K562 (cell line): ENCODE results near the gene GARRE1. TPM values are rescaled to one million over a fixed set of nuclear protein-coding genes. Genes with fewer than 3 reads are reported as not detected.
A peak's percentile ranks its signal among the peaks of the same experiment; 100 is the strongest.

Experiments
- ARID1B ChIP-seq: fragments of 450-650 bp; IDR thresholded peaks from 2 replicates; pipeline ENCODE4 v1.6.1; 2016; ENCODE audit warnings: antibody characterized with exemption, mild to moderate bottlenecking, inconsistent platforms
- ARID3A ChIP-seq: IDR thresholded peaks from 2 replicates; pipeline ENCODE4 v1.6.1; 2012; ENCODE audit warnings: low read depth, low read length, improper control_type of control experiment, borderline replicate concordance
- CC2D1A ChIP-seq: fragments of 450-650 bp; IDR thresholded peaks from 2 replicates; pipeline ENCODE4 v1.6.1; 2017; ENCODE audit warnings: mild to moderate bottlenecking
- EZH2 ChIP-seq: IDR thresholded peaks from 2 replicates; pipeline ENCODE4 v1.6.1; 2012; ENCODE audit warnings: low read depth, mild to moderate bottlenecking, inconsistent platforms, low read length, borderline replicate concordance
- FOXA3 ChIP-seq, 2 experiments: fragments of 450-650 bp in 1 of 2; sonication (generic) in 1 of 2; formaldehyde crosslinking; IDR thresholded peaks in 1 of 2; conservative IDR thresholded peaks in 1 of 2; 2 replicates each; pipeline versions ENCODE4 v1.4.0 to v1.8.0; 2020 to 2022; ENCODE audit warnings: mild to moderate bottlenecking in 2 of 2, missing genetic modification reagents in 1 of 2
- GATAD2B ChIP-seq: fragments of 450-650 bp; IDR thresholded peaks from 2 replicates; pipeline ENCODE4 v1.6.1; 2017; ENCODE audit warnings: mild to moderate bottlenecking, borderline replicate concordance
- HDAC1 ChIP-seq, 2 experiments: fragments of 450-650 bp; IDR thresholded peaks; 2 replicates each; pipeline ENCODE4 v1.6.1; 2016 to 2017; ENCODE audit warnings: inconsistent platforms in 1 of 2, mild to moderate bottlenecking in 1 of 2, moderate library complexity in 1 of 2
- HDAC6 ChIP-seq: IDR thresholded peaks from 2 replicates; pipeline ENCODE4 v1.6.1; 2012; ENCODE audit warnings: low read depth, mild to moderate bottlenecking, control low read depth, inconsistent platforms, low read length, moderate library complexity
- MAFF ChIP-seq: IDR thresholded peaks from 2 replicates; pipeline ENCODE4 v1.6.1; 2012; ENCODE audit warnings: low read length, improper control_type of control experiment
- NFIC ChIP-seq: fragments of 450-650 bp; IDR thresholded peaks from 2 replicates; pipeline ENCODE4 v1.6.1; 2017; ENCODE audit warnings: mild to moderate bottlenecking, inconsistent platforms
- POLR2G ChIP-seq: fragments of 200-400 bp; formaldehyde crosslinking; IDR thresholded peaks from 2 replicates; pipeline ENCODE4 v1.6.1; 2017; ENCODE audit warnings: low read depth, mild to moderate bottlenecking, antibody characterized with exemption, low read length, moderate library complexity
- RB1 ChIP-seq: fragments of 450-650 bp; IDR thresholded peaks from 2 replicates; pipeline ENCODE4 v1.6.1; 2017; ENCODE audit warnings: low read depth, mild to moderate bottlenecking
- SIN3B ChIP-seq: fragments of 450-650 bp; IDR thresholded peaks from 2 replicates; pipeline ENCODE4 v1.6.1; 2017; ENCODE audit warnings: low read depth, mild to moderate bottlenecking, moderate library complexity
- ZNF124 ChIP-seq: sonication (generic); formaldehyde crosslinking; IDR thresholded peaks from 2 replicates; pipeline ENCODE4 v1.8.1; 2022; ENCODE audit warnings: missing genetic modification reagents
- ZNF384 ChIP-seq: IDR thresholded peaks from 2 replicates; pipeline ENCODE4 v1.6.1; 2012; ENCODE audit warnings: low read depth, low read length, improper control_type of control experiment
- ZNF766 ChIP-seq: fragments of 200-800 bp; sonication (Bioruptor generic); conservative IDR thresholded peaks from 2 replicates; pipeline ENCODE4 v1.6.1; 2016; ENCODE audit warnings: missing genetic modification characterization, missing compliant biosample characterization
- polyA plus RNA-seq, 8 experiments: library from polyadenylated mRNA; depleted of rRNA in 4 of 8; stranded (reverse) in 5 of 8; unstranded in 3 of 8; fragments of >200 nt; fragmentation: Nextera tagmentation in 2 of 8; fragmentation: Illumina TruSeq in 1 of 8; extraction: Ambion mirVana in 2 of 8; extraction: Trizol in 1 of 8; gene quantifications; 2 replicates each; pipeline versions ENCODE4 v1.2.1 to v1.2.3, GENCODE V29; 2011 to 2014; ENCODE audit warnings: inconsistent platforms in 1 of 8, missing spikeins in 1 of 8
- total RNA-seq, 7 experiments: library from RNA; depleted of rRNA in 6 of 7; stranded (reverse); fragments of >200 nt in 6 of 7; fragmentation: Illumina TruSeq in 2 of 7; extraction: Trizol in 2 of 7; gene quantifications; 2 replicates each; pipeline versions ENCODE4 v1.2.1 to v1.2.3, GENCODE V29; 2011 to 2021; ENCODE audit warnings: low replicate concordance in 1 of 7
- TF ChIP-seq, protein P1 (sequence below), 2 experiments: IDR thresholded peaks; 2 replicates each; pipeline ENCODE4 v1.6.1; 2012; ENCODE audit warnings: improper control_type of control experiment in 2 of 2, low read depth in 2 of 2, low read length in 2 of 2, borderline replicate concordance in 1 of 2

GARRE1 gene
- total and polyA plus RNA-seq, 9 of the 15 experiments (the other 6 are each of a cell fraction or from before 2014, with no cell fraction given): 1.6 to 12.8 (median 7.5) TPM

DNA sequence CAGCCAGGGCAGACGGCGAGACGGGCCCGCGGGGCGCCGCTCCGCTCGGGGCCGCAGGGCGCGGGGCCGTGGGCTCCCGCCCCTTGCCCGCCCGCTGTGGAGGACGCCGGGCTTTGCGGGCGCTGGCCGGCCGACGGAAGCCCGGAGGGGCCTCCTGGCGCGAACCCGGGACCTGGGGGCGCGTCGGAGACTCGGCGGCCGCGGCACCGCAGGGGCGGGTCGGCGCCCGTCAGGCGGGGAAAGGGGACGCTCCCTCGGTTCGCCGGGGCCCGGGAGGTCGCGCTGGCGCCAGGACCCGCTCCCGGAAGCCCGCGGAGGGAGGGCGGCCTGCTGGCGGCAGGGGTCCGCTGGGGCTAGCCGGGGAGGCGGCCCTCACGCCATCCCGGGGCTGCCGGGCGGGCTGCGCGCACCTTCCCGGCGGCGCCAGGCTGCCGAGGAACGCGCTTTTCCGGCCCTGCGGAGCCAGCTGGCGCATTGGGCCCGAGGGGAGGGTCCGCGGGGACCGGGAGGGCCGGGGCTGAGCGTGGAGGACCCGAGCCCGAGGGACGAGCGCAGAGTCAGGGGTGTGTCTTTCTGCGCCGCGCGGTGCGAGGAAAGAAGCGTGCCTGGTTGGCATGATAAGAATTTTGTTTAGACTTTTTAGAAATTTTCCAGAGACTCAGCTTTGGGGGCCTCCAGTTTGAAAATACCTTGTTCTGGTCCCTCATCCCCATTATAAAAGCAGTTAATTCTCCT lies 511 bp downstream of the GARRE1 start (continued):
- no peak for TF ChIP-seq CC2D1A
- TF ChIP-seq GATAD2B: peak; percentile 85
- peak; percentile 75 for TF ChIP-seq SIN3B
- no peak for TF ChIP-seq EZH2
- TF ChIP-seq MAFF: no peak
- TF ChIP-seq, protein P1, sequence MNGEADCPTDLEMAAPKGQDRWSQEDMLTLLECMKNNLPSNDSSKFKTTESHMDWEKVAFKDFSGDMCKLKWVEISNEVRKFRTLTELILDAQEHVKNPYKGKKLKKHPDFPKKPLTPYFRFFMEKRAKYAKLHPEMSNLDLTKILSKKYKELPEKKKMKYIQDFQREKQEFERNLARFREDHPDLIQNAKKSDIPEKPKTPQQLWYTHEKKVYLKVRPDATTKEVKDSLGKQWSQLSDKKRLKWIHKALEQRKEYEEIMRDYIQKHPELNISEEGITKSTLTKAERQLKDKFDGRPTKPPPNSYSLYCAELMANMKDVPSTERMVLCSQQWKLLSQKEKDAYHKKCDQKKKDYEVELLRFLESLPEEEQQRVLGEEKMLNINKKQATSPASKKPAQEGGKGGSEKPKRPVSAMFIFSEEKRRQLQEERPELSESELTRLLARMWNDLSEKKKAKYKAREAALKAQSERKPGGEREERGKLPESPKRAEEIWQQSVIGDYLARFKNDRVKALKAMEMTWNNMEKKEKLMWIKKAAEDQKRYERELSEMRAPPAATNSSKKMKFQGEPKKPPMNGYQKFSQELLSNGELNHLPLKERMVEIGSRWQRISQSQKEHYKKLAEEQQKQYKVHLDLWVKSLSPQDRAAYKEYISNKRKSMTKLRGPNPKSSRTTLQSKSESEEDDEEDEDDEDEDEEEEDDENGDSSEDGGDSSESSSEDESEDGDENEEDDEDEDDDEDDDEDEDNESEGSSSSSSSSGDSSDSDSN (IDR thresholded peaks at IDR 0.05; ENCODE audit: borderline replicate concordance in 1 of 2, low read depth in 2 of 2, low read length in 2 of 2): peak in 1 of 2 experiments; percentile 77; a peak in 2 of 4 replicates
- no peak for TF ChIP-seq ZNF124 (CRISPR knock-in tag)
- TF ChIP-seq RB1: no peak; the same call in none of the 2 replicates
- TF ChIP-seq HDAC6: no peak
- TF ChIP-seq ARID3A: no peak
- no peak for TF ChIP-seq FOXA3 (CRISPR knock-in tag; conservative IDR thresholded peaks at IDR 0.05 in 1 of 2, IDR thresholded peaks at IDR 0.05 in 1 of 2)
- TF ChIP-seq ARID1B: peak; percentile 32; the same call in 1 of the 2 replicates
- peak in 1 of 2 experiments; percentile 31; a peak in 1 of 4 replicates for TF ChIP-seq HDAC1 (IDR thresholded peaks at IDR 0.05)
- TF ChIP-seq ZNF766 (CRISPR knock-in tag): no peak
- TF ChIP-seq ZNF384: no peak
- peak; percentile 78 for TF ChIP-seq POLR2G
- no peak for TF ChIP-seq NFIC
